OCI-LY3 (cell line): ENCODE data around the gene DCLK1.

Experiments
- H2AFZ ChIP-seq: fragments of 200-600, 300-600 bp; shearing (Covaris generic); 2 replicates; pipeline ENCODE4 v1.6.0; 2014; ENCODE audit warnings: antibody characterized with exemption, low read depth, low read length
- H3K27ac ChIP-seq: fragments of 200-600, 300-600 bp; sonication (generic); 2 replicates; pipeline ENCODE4 v1.5.1; 2014; ENCODE audit warnings: mild to moderate bottlenecking, low read length, moderate library complexity, mixed read lengths
- H3K27me3 ChIP-seq: fragments of 200-600, 300-600 bp; sonication (generic); 2 replicates; pipeline ENCODE4 v1.6.1; 2014; ENCODE audit warnings: low read depth, low read length, mixed read lengths
- H3K36me3 ChIP-seq: fragments of 200-600, 300-600 bp; sonication (generic); replicated peaks from 2 replicates; pipeline ENCODE3; 2014; ENCODE audit warnings: low read depth, low read length, mixed read lengths
- H3K4me1 ChIP-seq: fragments of 300-600, 200-600 bp; sonication (generic); 2 replicates; pipeline ENCODE4 v1.6.1; 2014; ENCODE audit warnings: low read length, mixed read lengths
- H3K4me2 ChIP-seq: fragments of 200-600, 300-600 bp; sonication (generic); 2 replicates; pipeline ENCODE4 v1.6.1; 2014; ENCODE audit warnings: low read length, mixed read lengths
- H3K4me3 ChIP-seq: fragments of 300-600, 200-600 bp; sonication (generic); 2 replicates; pipeline ENCODE4 v1.5.1; 2014; ENCODE audit warnings: antibody characterized with exemption, mild to moderate bottlenecking, low read length, moderate library complexity
- H3K79me2 ChIP-seq: fragments of 300-600, 200-600 bp; shearing (Covaris generic); 2 replicates; pipeline ENCODE4 v1.6.1; 2014; ENCODE audit warnings: mild to moderate bottlenecking, low read length, mixed read lengths
- H3K9ac ChIP-seq: fragments of 300-600, 200-600 bp; shearing (Covaris generic); 2 replicates; pipeline ENCODE4 v1.6.0; 2014; ENCODE audit warnings: mild to moderate bottlenecking, low read length, moderate library complexity
- H3K9me3 ChIP-seq: fragments of 200-600, 300-600 bp; shearing (Covaris generic); 2 replicates; pipeline ENCODE4 v1.6.1; 2014; ENCODE audit warnings: low read length, mixed read lengths; ENCODE audit not compliant: insufficient read depth
- H4K20me1 ChIP-seq: fragments of 200-600, 300-600 bp; sonication (generic); 2 replicates; pipeline ENCODE4 v1.6.1; 2016; ENCODE audit warnings: low read length, mixed read lengths; ENCODE audit not compliant: insufficient read depth
- CTCF ChIP-seq: fragments of 200-600, 300-600 bp; sonication (generic); IDR thresholded peaks from 2 replicates; pipeline ENCODE4 v1.5.1; 2014; ENCODE audit warnings: antibody characterized with exemption, low read length, low read depth
- EZH2phosphoT487 ChIP-seq: fragments of 200-600 bp; shearing (Covaris generic); IDR thresholded peaks from 2 replicates; pipeline ENCODE4 v1.6.1; 2018; ENCODE audit warnings: antibody characterized with exemption, mixed run types, low read depth

Gene DCLK1

GRCh38 chr13:35850569-35850968, 280.6 kb downstream of the DCLK1 start:
- no peak overlapping the region for H3K4me3 ChIP-seq
- no peaks in the 10 kb centered on the region for H3K36me3 ChIP-seq
- no peak overlapping the region for H2AFZ ChIP-seq
- no peaks in the 10 kb centered on the region for H3K9me3 ChIP-seq
- H3K4me2 ChIP-seq, result no peak overlapping the region
- H3K27ac ChIP-seq, result no peak overlapping the region
- TF ChIP-seq CTCF (no peak), EZH2phosphoT487 (no peak)
- no peaks in the 10 kb centered on the region for H3K4me1 ChIP-seq
- no peaks in the 10 kb centered on the region for H3K79me2 ChIP-seq
- H3K9ac ChIP-seq, result no peak overlapping the region
- H4K20me1 ChIP-seq, result no peaks in the 10 kb centered on the region
- peaks cover 15% of the 10 kb centered on the region for H3K27me3 ChIP-seq

- peaks cover 4% of the 10 kb centered on the region for H3K27me3 ChIP-seq
- TF ChIP-seq EZH2phosphoT487 (no peak), CTCF (no peak)
Observed at GRCh38 chr13:35849256-35849644, 281.9 kb downstream of the DCLK1 start.

GRCh38 chr13:35848336-35849255, 282.6 kb downstream of the DCLK1 start:
- no peak for TF ChIP-seq CTCF
- TF ChIP-seq EZH2phosphoT487, result no peak
- no peak overlapping the region for H3K27ac ChIP-seq
- no peaks in the 10 kb centered on the region for H3K4me1 ChIP-seq
- no peak overlapping the region for H3K4me2 ChIP-seq
- no peak overlapping the region for H2AFZ ChIP-seq
- H3K79me2 ChIP-seq, result no peaks in the 10 kb centered on the region
- H3K4me3 ChIP-seq, result no peak overlapping the region
- H3K9ac ChIP-seq, result no peak overlapping the region
- H4K20me1 ChIP-seq, result no peaks in the 10 kb centered on the region
- H3K27me3 ChIP-seq, result peaks cover under 1% of the 10 kb centered on the region; the same call in 1 of the 2 replicates
- H3K9me3 ChIP-seq, result no peaks in the 10 kb centered on the region
- no peaks in the 10 kb centered on the region for H3K36me3 ChIP-seq

More at GRCh38 chr13:35849256-35849644, 281.9 kb downstream of the DCLK1 start:
- H3K4me3 ChIP-seq, result no peak overlapping the region
- H3K4me1 ChIP-seq, result no peaks in the 10 kb centered on the region
- H3K9me3 ChIP-seq, result no peaks in the 10 kb centered on the region
- H3K79me2 ChIP-seq, result no peaks in the 10 kb centered on the region
- H3K36me3 ChIP-seq, result no peaks in the 10 kb centered on the region
- H2AFZ ChIP-seq, result no peak overlapping the region
- no peak overlapping the region for H3K9ac ChIP-seq
- H3K4me2 ChIP-seq, result no peak overlapping the region
- H3K27ac ChIP-seq, result no peak overlapping the region
- no peaks in the 10 kb centered on the region for H4K20me1 ChIP-seq

GRCh38 chr13:35843272-35843671, 287.9 kb downstream of the DCLK1 start:
- H3K9ac ChIP-seq, result no peak overlapping the region
- H3K4me3 ChIP-seq, result no peak overlapping the region
- no peak overlapping the region for H3K27ac ChIP-seq
- no peak overlapping the region for H2AFZ ChIP-seq
- peaks cover 11% of the 10 kb centered on the region for H3K27me3 ChIP-seq
- TF ChIP-seq CTCF (no peak), EZH2phosphoT487 (no peak)
- H4K20me1 ChIP-seq, result no peaks in the 10 kb centered on the region
- H3K4me2 ChIP-seq, result no peak overlapping the region
- no peaks in the 10 kb centered on the region for H3K9me3 ChIP-seq
- H3K36me3 ChIP-seq, result no peaks in the 10 kb centered on the region
- no peaks in the 10 kb centered on the region for H3K79me2 ChIP-seq
- no peaks in the 10 kb centered on the region for H3K4me1 ChIP-seq
